ENCODE data around the gene RABGAP1L.

Gene RABGAP1L

GRCh38 chr1:174217248-174217647 is 57.9 kb downstream of the RABGAP1L start:
- DNase-seq (ENCODE audit: insufficient read length, low spot score) (no peak), FAIRE-seq (no peak)
- TF ChIP-seq CTCF (IDR thresholded peaks at IDR 0.05; ENCODE audit: insufficient read depth, missing control alignments) = no peak

- TF ChIP-seq CTCF (IDR thresholded peaks at IDR 0.05; ENCODE audit: insufficient read depth, missing control alignments) = peak; percentile 98
- FAIRE-seq (peak; percentile 81), DNase-seq (ENCODE audit: insufficient read length, low spot score) (no peak)
Measured at GRCh38 chr1:174217787-174218574, 58.7 kb downstream of the RABGAP1L start.

GRCh38 chr1:174218983-174219382 is 59.7 kb downstream of the RABGAP1L start:
- FAIRE-seq (no peak), DNase-seq (ENCODE audit: insufficient read length, low spot score) (no peak)

GRCh38 chr1:174219606-174220370 is 60.5 kb downstream of the RABGAP1L start:
- TF ChIP-seq CTCF (IDR thresholded peaks at IDR 0.05; ENCODE audit: insufficient read depth, missing control alignments) = no peak
- FAIRE-seq (peak; percentile 16), DNase-seq (ENCODE audit: insufficient read length, low spot score) (no peak)

More at GRCh38 chr1:174218983-174219382, 59.7 kb downstream of the RABGAP1L start:
- no peak for TF ChIP-seq CTCF (IDR thresholded peaks at IDR 0.05; ENCODE audit: insufficient read depth, missing control alignments)

- TF ChIP-seq CTCF (IDR thresholded peaks at IDR 0.05; ENCODE audit: insufficient read depth, missing control alignments) = no peak
- FAIRE-seq (no peak), DNase-seq (ENCODE audit: insufficient read length, low spot score) (no peak)
Measured at GRCh38 chr1:174221681-174222080, 62.4 kb downstream of the RABGAP1L start.

- no peak for FAIRE-seq
- TF ChIP-seq CTCF (IDR thresholded peaks at IDR 0.05; ENCODE audit: insufficient read depth, missing control alignments) = no peak
- no peak for DNase-seq (ENCODE audit: insufficient read length, low spot score)
Measured at GRCh38 chr1:174222166-174222949, 63.0 kb downstream of the RABGAP1L start.
